IMR-90 (cell line): ENCODE data around the gene TRIM43B. TPM values are rescaled to one million over a fixed set of nuclear protein-coding genes. Genes with fewer than 3 reads are reported as not detected.
"Not testable (repeated sequence)": the region's sequence is repeated elsewhere in the genome, so short reads cannot be mapped to it uniquely, and the experiment has no call there.

Experiments
- ATAC-seq: fragments of 200-7000 bp; cut with Tn5 transposase; 2 replicates; pipeline ENCODE4 v1.9.1; 2020; ENCODE audit warnings: low read depth, mild to moderate bottlenecking, moderate library complexity
- BruUV-seq: library from RNA; stranded (reverse); fragments of 400-500 nt; replicated peaks from 2 replicates; lab custom pipeline; 2021; lab: Mats Ljungman, UMichigan
- CTCF ChIA-PET: fragments of 300-600 bp; formaldehyde crosslinking; extraction: SDS; loops from one replicate; lab custom pipeline; 2021; ENCODE audit warnings: antibody characterized with exemption; lab: Yijun Ruan, JAX
- POLR2A ChIA-PET: fragments of 300-600 bp; sonication (Branson Sonifier 250); formaldehyde crosslinking; loops from one replicate; lab custom pipeline; 2022; ENCODE audit warnings: antibody characterized with exemption; ENCODE audit not compliant: unreplicated experiment; lab: Charles Lee
- DNase-seq: peaks from one replicate; pipeline ENCODE4 v3.0.0; 2013
- H2AFZ ChIP-seq: replicated peaks from 2 replicates; pipeline ENCODE3; 2013; ENCODE audit warnings: low read length, mild to moderate bottlenecking; ENCODE audit not compliant: poor library complexity
- H2AK5ac ChIP-seq: 2 replicates; pipeline ENCODE4 v1.6.1; 2013; ENCODE audit warnings: low read depth, low read length, inconsistent platforms
- H2AK9ac ChIP-seq: replicated peaks from 2 replicates; pipeline ENCODE3; 2013; ENCODE audit warnings: mild to moderate bottlenecking, low read depth, low read length, moderate library complexity; ENCODE audit not compliant: poor library complexity
- H2BK120ac ChIP-seq: 2 replicates; pipeline ENCODE4 v1.6.1; 2013; ENCODE audit warnings: low read depth, low read length, inconsistent platforms
- H2BK15ac ChIP-seq: 3 replicates; pipeline ENCODE4 v1.6.1; 2013; ENCODE audit warnings: low read depth, low read length, inconsistent platforms
- H2BK20ac ChIP-seq: 2 replicates; pipeline ENCODE4 v1.6.1; 2013; ENCODE audit warnings: low read depth, mild to moderate bottlenecking, inconsistent platforms, low read length, moderate library complexity
- H2BK5ac ChIP-seq: 2 replicates; pipeline ENCODE4 v1.6.1; 2013; ENCODE audit warnings: mild to moderate bottlenecking, low read depth, low read length, inconsistent platforms; ENCODE audit not compliant: poor library complexity, severe bottlenecking
- H3K14ac ChIP-seq: replicated peaks from 2 replicates; pipeline ENCODE4 v1.6.1; 2013; ENCODE audit warnings: low read depth, low read length, inconsistent platforms
- H3K18ac ChIP-seq: 2 replicates; pipeline ENCODE4 v1.6.1; 2013; ENCODE audit warnings: low read depth, low read length, control low read depth
- H3K23ac ChIP-seq: 2 replicates; pipeline ENCODE4 v1.6.1; 2013; ENCODE audit warnings: low read depth, low read length, inconsistent platforms
- H3K27ac ChIP-seq: 2 replicates; pipeline ENCODE4 v1.5.1; 2013; ENCODE audit warnings: mild to moderate bottlenecking, control low read depth, low read length; ENCODE audit not compliant: insufficient read depth
- H3K27me3 ChIP-seq: 2 replicates; pipeline ENCODE4 v1.6.1; 2013; ENCODE audit warnings: low read length; ENCODE audit not compliant: control insufficient read depth, insufficient read depth
- H3K36me3 ChIP-seq: 2 replicates; pipeline ENCODE4 v1.6.1; 2013; ENCODE audit warnings: low read length, mixed read lengths; ENCODE audit not compliant: control insufficient read depth, insufficient read depth
- H3K4ac ChIP-seq: 2 replicates; pipeline ENCODE4 v1.6.1; 2013; ENCODE audit warnings: low read depth, low read length, inconsistent platforms
- H3K4me1 ChIP-seq: 2 replicates; pipeline ENCODE4 v1.6.1; 2013; ENCODE audit warnings: low read length, mixed read lengths; ENCODE audit not compliant: control insufficient read depth, insufficient read depth
- H3K4me2 ChIP-seq: 2 replicates; pipeline ENCODE4 v1.6.1; 2013; ENCODE audit warnings: low read depth, mild to moderate bottlenecking, control low read depth, low read length, moderate library complexity
- H3K4me3 ChIP-seq: 2 replicates; pipeline ENCODE4 v1.5.1; 2013; ENCODE audit warnings: low read depth, mild to moderate bottlenecking, control low read depth, low read length, moderate library complexity; ENCODE audit not compliant: insufficient read depth
- H3K56ac ChIP-seq: 2 replicates; pipeline ENCODE4 v1.6.1; 2013; ENCODE audit warnings: low read length, inconsistent platforms; ENCODE audit not compliant: insufficient read depth; ENCODE audit errors: extremely low read depth
- H3K79me1 ChIP-seq, 2 experiments: 2 replicates each; pipeline ENCODE4 v1.6.1; 2013; ENCODE audit warnings: low read length in 2 of 2, inconsistent platforms in 1 of 2, low read depth in 1 of 2
- H3K9ac ChIP-seq: 2 replicates; pipeline ENCODE4 v1.6.1; 2013; ENCODE audit warnings: low read depth, low read length, control low read depth
- H3K9me1 ChIP-seq: 2 replicates; pipeline ENCODE4 v1.6.1; 2013; ENCODE audit warnings: low read length, inconsistent platforms; ENCODE audit not compliant: insufficient read depth
- H3K9me3 ChIP-seq: 2 replicates; pipeline ENCODE4 v1.6.1; 2013; ENCODE audit warnings: low read length; ENCODE audit not compliant: control insufficient read depth, insufficient read depth
- H4K20me1 ChIP-seq: 2 replicates; pipeline ENCODE4 v1.6.1; 2013; ENCODE audit warnings: low read length, inconsistent platforms; ENCODE audit not compliant: insufficient read depth
- H4K5ac ChIP-seq: 2 replicates; pipeline ENCODE4 v1.6.1; 2013; ENCODE audit warnings: mild to moderate bottlenecking, low read depth, low read length, control low read depth
- H4K8ac ChIP-seq, 2 experiments: 2 replicates each; pipeline ENCODE4 v1.6.1; 2013; ENCODE audit warnings: low read depth in 2 of 2, low read length in 2 of 2, control low read depth in 1 of 2, inconsistent platforms in 1 of 2
- H4K91ac ChIP-seq: 2 replicates; pipeline ENCODE4 v1.6.1; 2013; ENCODE audit warnings: low read depth, low read length, inconsistent platforms; ENCODE audit not compliant: insufficient read depth
- WGBS, 2 experiments: methylation state at CpG; one replicate each; pipeline versions ENCODE4 v1.1.5 to v1.1.7; 2013; ENCODE audit warnings: missing lambda C conversion rate in 2 of 2; ENCODE audit not compliant: insufficient read length in 1 of 2; ENCODE audit errors: extremely low coverage in 2 of 2; 5-methylcytosine and 5-hydroxymethylcytosine counted together
- dilution Hi-C: fragments of 300-500 bp; cut with HindIII; formaldehyde crosslinking; loops from one replicate; pipeline ENCODE4 v1.14.3; 2018; ENCODE audit warnings: low sequenced_read_pairs; ENCODE audit not compliant: unreplicated experiment
- in situ Hi-C: fragments of 300-500 bp; cut with MboI; formaldehyde crosslinking; loops from 3 replicates; pipeline ENCODE4 v1.14.3; 2019; ENCODE audit warnings: low sequenced_read_pairs, inconsistent platforms, mixed read lengths
- intact Hi-C: fragments of 100-400 bp; cut with micrococcal nuclease; formaldehyde crosslinking; loops from 2 replicates; pipeline ENCODE4 v1.10.0; 2022
- microRNA-seq, 2 experiments: library from miRNA; stranded (forward) in 1 of 2; unstranded in 1 of 2; fragments of 10-50 nt in 1 of 2; fragments of <30 nt in 1 of 2; gene quantifications in 1 of 2; microRNA quantifications in 1 of 2; one replicate each; pipeline versions ENCODE3 to v1.1.0; 2013 to 2020; ENCODE audit not compliant: insufficient read depth in 1 of 2, insufficient read length in 1 of 2, unreplicated experiment in 1 of 2
- polyA plus RNA-seq, 3 experiments: library from polyadenylated mRNA; depleted of rRNA; stranded (reverse); fragments of >200 nt; gene quantifications; 2 replicates each; pipeline ENCODE4 v1.2.3, GENCODE V29; 2012; ENCODE audit warnings: low replicate concordance in 1 of 3
- small RNA-seq, 5 experiments: library from RNA; depleted of rRNA; stranded (forward); fragments of <200 nt; gene quantifications; one replicate each; pipeline ENCODE3, GENCODE V24; 2012
- total RNA-seq: library from RNA; depleted of rRNA; stranded (reverse); fragments of >200 nt; gene quantifications from 2 replicates; pipeline ENCODE4 v1.2.3, GENCODE V29; 2012; rRNA removed

The TRIM43B gene
- total and polyA plus RNA-seq, 2 of the 4 experiments (the other 2 are of a cell fraction), result not detected

- BruUV-seq, H2BK5ac ChIP-seq, H2AK5ac ChIP-seq, H3K79me1 ChIP-seq, dilution Hi-C loops, H3K18ac ChIP-seq, H3K9ac ChIP-seq, H4K8ac ChIP-seq, H4K20me1 ChIP-seq, H2BK120ac ChIP-seq, ATAC-seq, POLR2A ChIA-PET, H2BK15ac ChIP-seq, H3K9me1 ChIP-seq, H3K27me3 ChIP-seq, H3K4me2 ChIP-seq, H3K27ac ChIP-seq, H3K56ac ChIP-seq, H3K36me3 ChIP-seq, DNase-seq, H3K4me3 ChIP-seq, H3K9me3 ChIP-seq, H3K4ac ChIP-seq, CTCF ChIA-PET, H2BK20ac ChIP-seq, H2AFZ ChIP-seq, in situ Hi-C loops, H3K23ac ChIP-seq, H3K14ac ChIP-seq, H4K91ac ChIP-seq, H4K5ac ChIP-seq, intact Hi-C loops, H3K4me1 ChIP-seq, H2AK9ac ChIP-seq: not testable (repeated sequence)
- no CpG with 5 or more reads among the region's 30 CpGs for WGBS, 2 experiments
Measured at GRCh38 chr2:95427196-95427867, 57.2 kb downstream of the TRIM43B start.

Small RNA genes lying within 50 kb of the gene (microRNA-seq; reads per million reads assigned to microRNA genes)
- gene AC009237.11 (ENCODE audit: insufficient read depth, insufficient read length), result not detected
- gene AC133104.2 (ENCODE audit: insufficient read depth, insufficient read length), result not detected

Small RNA genes lying within 50 kb of the gene (small RNA-seq; reads per million reads assigned to genes)
- gene AC009237.11 (0 reads per million in 5 experiments), gene AC133104.2 (0 reads per million in 5 experiments)

Other genes with a start within 250 kb of the TRIM43B start
- gene PROM2, start 210.3 kb downstream of the TRIM43B start, total RNA-seq, result not detected in 2 replicates
- gene PROM2, start 210.3 kb downstream of the TRIM43B start, polyA plus RNA-seq (2012; rRNA removed), result 0.26 and 0.65 TPM in 2 replicates
- gene KCNIP3, start 187.4 kb downstream of the TRIM43B start, total RNA-seq, result 0.72 and 0.83 TPM in 2 replicates
- gene KCNIP3, start 187.4 kb downstream of the TRIM43B start, polyA plus RNA-seq (2012; rRNA removed), result 1.4 TPM in 2 replicates
- gene FAHD2A, start 82.0 kb downstream of the TRIM43B start, total RNA-seq, result 35.0 and 36.2 TPM in 2 replicates
- 34.0 and 35.1 TPM in 2 replicates for gene FAHD2A, start 82.0 kb downstream of the TRIM43B start, polyA plus RNA-seq (2012; rRNA removed)
- not detected in 2 replicates for gene TRIM43, start 107.2 kb upstream of the TRIM43B start, total RNA-seq
- gene TRIM43, start 107.2 kb upstream of the TRIM43B start, polyA plus RNA-seq (2012; rRNA removed), result not detected in 2 replicates